Measurements from ENCODE around the gene AP2A2.

GRCh38 chr11:1002406-1002984, 76.8 kb downstream of the AP2A2 start:
- no peak for TF ChIP-seq SP1 (IDR thresholded peaks at IDR 0.05; ENCODE audit: low read depth)
- TF ChIP-seq CTCF (IDR thresholded peaks at IDR 0.05 in 2 of 3, conservative IDR thresholded peaks at IDR 0.05 in 1 of 3; ENCODE audit: borderline replicate concordance in 1 of 3, insufficient read depth in 1 of 3, low read depth in 2 of 3, low read length in 2 of 3): no peak
- TF ChIP-seq POLR2A (IDR thresholded peaks at IDR 0.05; ENCODE audit: borderline replicate concordance, extremely low read depth, insufficient read depth, insufficient read length): no peak
